AG08395 (cell line): ENCODE data around the gene AFF2.
A peak's percentile ranks its signal among the peaks of the same experiment; 100 is the strongest.

Experiments
- DNase-seq: peaks from one replicate; pipeline ENCODE4 v3.0.0; 2012; ENCODE audit warnings: mixed read lengths, low spot score

AFF2 gene

DNA sequence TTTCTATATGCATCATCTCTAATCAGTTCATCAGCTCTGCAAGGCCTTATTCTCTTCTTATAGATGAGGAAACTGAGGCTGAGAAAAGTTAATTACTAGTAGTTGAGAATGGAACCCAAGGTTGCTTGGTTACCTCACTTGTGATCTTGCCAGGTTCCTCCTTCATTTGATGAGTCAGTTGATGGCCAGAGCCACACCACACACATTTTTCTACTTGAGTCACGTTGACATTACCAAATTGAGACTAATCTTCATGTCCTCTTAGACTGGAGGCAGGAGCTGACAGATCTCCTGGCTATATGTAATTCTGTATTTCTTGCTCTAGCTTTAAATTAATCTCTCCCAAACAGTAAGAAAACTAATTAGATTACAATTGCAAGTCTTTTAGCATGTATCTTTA, 428.4 kb downstream of the AFF2 start:
- DNase-seq, result peak; percentile 35

DNA sequence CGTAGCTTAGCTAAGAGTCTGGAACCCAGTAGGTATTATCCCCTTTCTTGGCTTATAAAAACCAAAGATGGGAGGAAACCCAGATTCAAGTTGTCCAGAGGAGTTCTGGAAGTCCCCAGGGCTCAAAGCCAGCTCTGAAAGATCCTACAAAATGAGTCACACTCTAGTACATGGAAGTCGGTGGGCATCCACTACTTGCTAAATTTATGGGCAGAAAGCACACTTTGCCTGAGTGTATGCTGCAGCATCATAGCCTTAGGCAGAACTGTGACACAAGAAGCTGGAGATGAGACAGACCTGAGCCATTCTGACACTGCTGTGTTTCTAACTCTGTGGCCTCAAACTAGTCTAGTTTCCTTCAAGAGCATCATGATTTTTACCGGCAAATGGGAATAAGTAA, 429.3 kb downstream of the AFF2 start:
- peak; percentile 54 for DNase-seq

DNA sequence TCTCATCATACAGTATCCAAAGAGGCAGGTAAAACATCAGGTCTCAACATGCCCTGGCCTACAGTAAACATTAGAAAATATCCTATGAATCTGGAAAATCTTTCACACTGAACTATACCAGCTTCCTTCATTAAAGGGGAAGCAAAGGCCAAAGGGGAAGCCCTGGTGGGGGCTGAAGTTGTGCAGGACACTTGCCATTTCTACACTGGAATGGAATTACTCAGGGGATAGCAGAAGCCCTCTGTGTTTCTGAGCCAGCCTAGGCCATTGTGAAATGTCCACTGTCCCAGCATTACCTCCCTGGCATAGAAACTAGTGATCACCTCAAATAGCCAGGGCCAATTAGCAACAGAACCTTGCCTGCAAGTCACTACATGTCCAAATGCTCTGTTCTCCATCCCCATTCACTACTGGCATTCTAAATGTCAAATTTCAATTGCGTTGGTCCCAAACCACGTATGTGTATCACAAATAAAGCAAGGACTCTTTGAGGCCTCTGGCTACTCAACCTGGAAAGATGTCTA, 429.9 kb downstream of the AFF2 start:
- DNase-seq, result no peak

DNA sequence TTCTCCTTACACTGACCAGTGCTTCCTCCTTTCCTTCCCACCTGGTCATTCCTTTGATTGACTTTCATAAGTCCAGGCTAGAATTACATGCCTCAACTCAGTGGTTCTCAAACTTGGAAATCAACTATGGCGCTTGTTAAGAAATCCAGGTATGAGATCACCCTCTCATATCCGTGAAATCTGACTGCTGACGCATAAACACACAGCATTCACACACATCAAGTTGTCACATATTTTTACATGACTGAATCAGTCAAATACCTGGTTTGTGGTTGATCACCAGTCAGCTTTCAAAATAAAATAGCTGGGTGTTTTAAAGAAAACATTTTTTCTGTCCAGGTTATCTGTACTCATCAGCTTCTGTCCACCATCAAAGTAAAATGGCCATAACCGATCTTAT, 433.5 kb downstream of the AFF2 start:
- DNase-seq, result no peak

DNA sequence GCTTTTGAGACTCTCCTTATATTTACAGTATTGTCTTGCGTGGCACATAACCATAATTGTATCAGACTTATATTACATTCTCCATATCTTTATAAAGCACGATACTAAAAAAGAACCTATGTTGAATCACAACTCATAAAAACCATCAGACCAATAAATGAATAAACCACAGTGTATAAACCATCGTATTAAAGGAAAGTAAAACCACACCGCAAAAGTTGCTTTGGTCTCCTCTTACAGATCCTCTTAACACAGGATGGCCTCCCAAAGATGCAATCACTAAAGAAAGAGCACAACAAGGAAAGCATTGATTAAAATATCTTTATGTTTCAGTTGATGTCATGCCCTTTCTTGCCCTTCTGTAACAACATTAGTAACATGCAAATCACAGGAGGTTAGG, 437.9 kb downstream of the AFF2 start:
- DNase-seq, result no peak

DNA sequence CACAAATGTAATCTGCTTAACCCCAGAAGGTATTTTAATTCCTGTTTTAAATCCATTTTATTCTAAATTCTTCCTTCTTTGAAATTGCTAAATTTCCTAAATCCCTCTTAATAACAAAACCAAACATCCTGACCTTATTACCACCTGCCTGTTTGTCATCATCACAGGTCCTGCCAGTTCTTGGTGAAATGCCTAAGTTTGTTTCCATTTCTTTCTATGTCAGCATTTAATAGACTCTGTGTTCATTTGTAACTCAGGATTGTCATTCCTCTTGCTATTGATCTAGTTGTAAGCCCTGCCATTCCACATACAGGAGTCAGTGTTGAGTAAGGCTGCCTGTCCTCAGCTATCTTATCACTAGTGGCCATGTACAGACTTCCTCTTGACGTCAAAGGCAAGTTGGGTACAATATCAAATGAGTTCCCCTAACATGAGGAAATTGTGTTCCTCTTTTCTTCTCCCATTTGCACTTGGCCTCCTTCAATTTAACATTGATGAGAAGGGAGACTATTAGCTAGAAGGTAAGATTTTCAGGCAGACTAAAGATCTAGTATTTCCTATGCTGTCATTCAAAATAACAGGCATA, 440.1 kb downstream of the AFF2 start:
- no peak for DNase-seq

DNA sequence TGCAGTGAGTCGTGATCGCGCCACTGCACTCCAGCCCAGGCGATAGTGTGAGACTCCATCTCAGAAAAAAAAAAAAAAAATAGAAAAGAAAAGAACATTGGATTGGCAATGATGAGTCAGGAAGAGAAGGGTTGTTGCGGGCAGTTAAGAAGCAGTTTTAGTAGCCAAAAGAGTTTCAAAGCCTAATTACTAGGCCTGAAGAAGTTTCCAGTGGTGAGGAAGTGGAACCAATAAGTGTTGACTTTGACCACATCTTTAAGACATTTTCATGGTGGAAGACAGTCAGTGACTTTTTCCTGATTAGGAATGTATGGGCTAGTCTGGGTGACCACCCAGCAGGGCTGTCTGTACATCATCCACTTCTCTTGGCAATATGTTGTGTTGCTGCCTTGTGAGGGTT, 442.3 kb downstream of the AFF2 start:
- no peak for DNase-seq

DNA sequence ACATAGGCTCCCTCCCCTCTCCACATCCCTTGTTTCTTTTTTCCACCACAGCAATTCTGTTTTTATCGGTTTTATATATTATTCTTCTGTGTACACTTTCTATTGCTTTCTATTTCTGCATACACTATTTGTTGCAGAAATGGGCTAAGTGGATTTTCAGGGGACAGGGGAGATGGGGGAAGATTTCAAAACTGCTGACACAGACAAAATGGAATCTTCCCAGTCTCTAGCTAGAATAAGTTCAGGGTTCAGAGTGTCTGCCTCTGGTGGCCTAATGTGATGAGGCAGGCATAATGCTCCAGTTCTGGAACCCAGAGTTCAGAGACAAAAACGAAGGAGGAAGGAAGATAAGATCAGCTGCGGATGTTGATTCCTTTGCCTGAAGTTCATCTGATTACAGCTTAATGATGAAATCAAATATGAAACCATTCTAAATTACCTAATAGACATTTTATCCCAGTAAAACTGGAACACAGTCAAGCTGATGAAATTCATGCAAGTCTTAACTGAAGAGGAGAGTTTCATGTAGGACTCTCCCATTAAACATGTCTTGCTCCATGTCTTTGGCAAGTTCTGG, 447.1 kb downstream of the AFF2 start:
- DNase-seq, result no peak

DNA sequence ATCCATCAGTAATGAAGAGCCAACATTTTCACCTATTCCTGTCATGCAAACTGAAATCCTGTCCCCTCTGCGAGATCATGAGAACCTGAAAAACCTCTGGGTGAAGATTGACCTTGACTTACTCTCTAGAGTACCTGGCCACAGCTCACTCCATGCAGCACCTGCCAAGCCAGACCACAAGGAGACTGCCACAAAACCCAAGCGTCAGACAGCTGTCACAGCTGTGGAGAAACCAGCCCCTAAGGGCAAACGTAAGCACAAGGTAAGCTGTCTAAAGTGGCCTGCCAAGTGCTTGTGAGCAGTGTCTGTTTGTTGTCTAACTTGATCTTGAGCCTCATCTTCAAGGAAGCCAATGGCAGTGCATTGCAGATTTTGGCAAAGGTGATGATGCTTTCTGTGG, 455.9 kb downstream of the AFF2 start:
- DNase-seq, result no peak

DNA sequence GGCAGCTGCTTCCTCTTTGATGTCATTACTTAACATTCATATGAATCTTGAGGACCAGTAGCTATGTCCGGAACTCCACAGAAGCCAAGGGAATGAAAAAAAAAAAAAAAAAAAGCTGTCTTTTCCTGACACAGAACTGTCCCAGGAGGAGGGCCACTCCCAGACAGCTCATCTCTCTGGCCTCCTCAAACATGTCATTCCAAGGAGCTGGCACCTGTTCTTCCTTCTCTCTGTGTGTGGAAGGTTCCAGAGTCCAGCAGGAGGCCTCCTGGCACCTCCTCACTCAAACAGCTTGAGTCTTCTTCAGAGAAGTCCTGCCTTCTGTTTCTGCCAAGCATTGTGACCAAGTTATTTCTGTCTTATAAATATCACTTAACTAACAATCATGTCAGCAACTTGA, 458.5 kb downstream of the AFF2 start:
- DNase-seq, result peak; percentile 5

- no peak for DNase-seq
Measured at GRCh38 chrX:148960060-148960459, 459.6 kb downstream of the AFF2 start.

GRCh38 chrX:148961985-148962384, 461.6 kb downstream of the AFF2 start:
- DNase-seq, result no peak

- DNase-seq, result no peak
Measured at GRCh38 chrX:148976571-148977400, 476.4 kb downstream of the AFF2 start.

DNA sequence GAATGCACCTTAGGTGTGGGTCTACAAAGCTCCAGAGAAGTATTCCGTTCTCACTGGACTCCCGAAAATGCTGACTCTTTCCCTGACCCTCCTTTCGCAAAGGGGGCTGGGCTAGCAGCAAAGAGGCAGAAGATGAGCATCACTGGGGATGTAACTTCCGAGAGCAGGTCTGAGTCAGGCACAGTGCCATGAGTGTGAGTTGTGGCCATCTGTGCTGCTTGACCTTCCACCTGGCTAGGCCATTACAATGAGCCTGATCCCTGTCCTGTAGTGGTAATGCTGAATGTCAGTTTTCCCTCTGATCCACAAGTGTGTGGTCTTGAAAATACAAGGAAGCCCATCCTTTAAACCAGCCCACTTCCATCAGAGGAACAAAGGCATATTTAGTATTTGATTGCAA, 479.4 kb downstream of the AFF2 start:
- DNase-seq, result no peak

DNA sequence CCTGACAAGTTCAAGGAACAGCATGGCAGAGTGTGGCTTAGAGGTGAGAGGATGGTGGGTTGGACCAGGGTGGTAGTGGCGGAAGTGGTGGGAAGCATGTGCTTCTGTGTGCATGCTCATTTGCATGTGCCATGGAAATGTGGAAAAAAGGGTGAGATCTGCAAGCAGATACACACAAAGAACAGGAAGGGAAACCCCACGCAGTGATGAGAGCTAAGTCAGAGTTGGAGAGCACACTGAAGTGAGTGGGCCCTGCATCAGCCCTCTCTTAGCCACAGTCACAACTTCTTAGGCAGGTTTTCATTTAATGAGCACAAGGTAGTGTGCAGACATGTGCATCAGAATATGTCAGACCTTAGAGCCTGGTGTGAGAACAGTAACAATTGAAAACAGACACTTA, 483.8 kb downstream of the AFF2 start:
- no peak for DNase-seq

- DNase-seq, result no peak
Measured at GRCh38 chrX:148991502-148991901, 491.1 kb downstream of the AFF2 start.

- no peak for DNase-seq
Measured at GRCh38 chrX:148995661-148996060, 495.2 kb downstream of the AFF2 start.

- no peak for DNase-seq
Measured at GRCh38 chrX:149002320-149002719, 501.9 kb downstream of the AFF2 start.

DNA sequence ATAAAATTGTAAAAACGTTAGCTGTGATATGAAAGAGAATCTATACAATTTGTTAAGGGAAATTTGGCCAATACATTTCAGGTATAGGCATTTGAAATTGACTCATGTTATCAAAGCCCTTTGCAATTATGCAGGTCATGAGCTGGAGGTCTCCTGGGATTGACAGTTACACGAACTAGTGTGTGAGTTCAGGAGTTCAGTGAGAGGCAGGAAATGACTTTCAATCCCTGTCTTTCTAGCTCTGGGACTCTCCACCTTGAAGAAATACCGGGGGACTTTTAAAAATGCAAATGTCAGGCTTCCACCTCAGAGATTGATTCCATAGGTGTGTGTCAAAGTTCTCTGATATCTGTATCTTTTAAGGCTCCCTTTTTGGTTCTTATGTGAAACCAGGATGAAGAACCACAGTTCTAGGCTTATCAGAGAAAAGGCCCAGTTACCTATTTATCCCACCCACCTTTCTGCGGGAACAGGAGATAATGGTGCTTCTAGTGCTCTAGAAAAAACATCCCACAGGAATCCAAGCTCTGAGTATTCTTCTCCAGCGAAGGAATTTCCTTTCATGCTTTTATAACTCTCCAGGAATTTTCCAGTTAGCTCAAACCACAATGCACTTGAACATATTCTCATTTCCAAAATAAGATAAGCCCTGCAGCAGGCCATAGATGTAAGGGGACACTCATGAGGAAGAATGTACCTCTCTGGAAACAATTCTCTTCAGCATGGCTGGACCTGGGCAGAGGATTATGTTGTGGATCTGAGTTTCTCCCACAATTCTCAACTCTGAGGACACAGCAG, 503.6 kb downstream of the AFF2 start:
- DNase-seq, result peak; percentile 18

GRCh38 chrX:149004936-149005335, 504.5 kb downstream of the AFF2 start:
- no peak for DNase-seq

- no peak for DNase-seq
Measured at GRCh38 chrX:149006235-149006634, 505.8 kb downstream of the AFF2 start.

- no peak for DNase-seq
Measured at GRCh38 chrX:149007423-149007822, 507.0 kb downstream of the AFF2 start.
